NCI-H2196 (cell line): Measurements from ENCODE around the gene GRIN2A.

Experiments used
- DNase-seq: peaks from one replicate; lab custom pipeline; 2025; ENCODE audit not compliant: unreplicated experiment; lab: John Stamatoyannopoulos, UW

Gene GRIN2A

GRCh38 chr16:10188236-10188635 is 6.0 kb upstream of the GRIN2A start:
- no peak for DNase-seq

DNA sequence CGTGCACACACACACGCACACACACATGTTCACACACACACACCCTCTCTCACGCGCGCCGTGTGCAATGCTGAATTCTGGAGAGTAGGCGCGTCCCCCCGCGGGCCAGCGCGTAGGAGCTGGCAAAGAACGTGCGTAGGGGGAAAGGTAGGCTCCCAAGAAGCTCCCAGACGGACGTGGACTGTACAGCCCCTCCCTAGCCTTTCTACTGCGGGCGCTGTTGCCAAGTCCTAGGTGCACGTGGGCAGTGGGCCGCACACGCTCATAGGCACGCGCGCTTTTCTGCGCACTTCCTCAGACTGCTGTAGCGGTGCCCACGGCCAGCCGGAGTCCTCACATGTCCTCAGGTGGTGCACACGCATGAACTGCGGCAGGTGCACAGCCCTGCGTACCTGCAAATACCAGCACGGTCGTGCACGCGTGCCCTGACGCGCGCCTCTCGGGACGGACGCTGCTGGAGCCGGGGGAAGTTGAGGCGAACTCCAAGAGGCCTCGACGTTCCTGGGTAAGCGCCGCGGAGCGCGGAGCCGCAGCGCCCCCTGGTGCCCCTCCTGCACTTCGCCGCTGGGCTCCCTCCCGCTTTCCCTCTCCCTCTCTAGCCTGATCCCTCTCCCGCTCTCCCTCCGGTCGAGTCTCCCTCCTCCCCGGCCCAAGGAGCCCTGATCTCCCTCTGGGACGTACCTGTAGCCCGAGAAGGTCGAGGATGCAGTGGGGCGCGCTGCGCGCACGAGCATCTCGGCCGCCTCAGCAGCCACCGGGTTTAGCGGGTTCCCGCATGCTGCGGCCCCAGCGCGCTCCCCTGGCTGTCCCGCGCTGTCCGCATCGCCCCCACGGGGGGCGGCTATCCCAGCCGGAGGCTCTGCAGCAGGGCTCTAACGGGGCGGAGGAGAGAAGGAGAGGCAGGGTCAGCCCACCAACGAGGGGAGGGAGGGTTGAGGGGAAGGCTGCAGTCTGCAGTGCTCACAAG is 749 bp downstream of the GRIN2A start:
- no peak for DNase-seq

DNA sequence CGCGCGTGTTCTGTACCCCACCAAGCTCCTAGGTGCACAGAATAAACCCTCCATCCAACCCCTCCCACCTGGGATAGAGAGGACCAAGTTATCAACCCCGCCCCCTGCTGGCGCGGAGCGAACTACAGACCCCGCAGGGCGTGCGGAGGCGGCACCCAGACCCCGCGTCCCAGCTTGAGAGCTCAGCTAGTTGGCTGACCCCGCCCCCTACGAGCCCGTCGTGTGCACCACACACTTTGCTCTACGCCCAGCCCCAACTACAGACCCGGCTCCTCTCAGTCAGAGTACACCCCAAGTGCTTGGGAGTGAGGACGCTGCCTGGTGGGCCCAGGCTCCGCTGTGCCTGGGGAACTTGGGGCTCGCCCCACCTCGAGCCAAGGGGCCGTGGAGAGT is 1.5 kb downstream of the GRIN2A start:
- DNase-seq = no peak

DNA sequence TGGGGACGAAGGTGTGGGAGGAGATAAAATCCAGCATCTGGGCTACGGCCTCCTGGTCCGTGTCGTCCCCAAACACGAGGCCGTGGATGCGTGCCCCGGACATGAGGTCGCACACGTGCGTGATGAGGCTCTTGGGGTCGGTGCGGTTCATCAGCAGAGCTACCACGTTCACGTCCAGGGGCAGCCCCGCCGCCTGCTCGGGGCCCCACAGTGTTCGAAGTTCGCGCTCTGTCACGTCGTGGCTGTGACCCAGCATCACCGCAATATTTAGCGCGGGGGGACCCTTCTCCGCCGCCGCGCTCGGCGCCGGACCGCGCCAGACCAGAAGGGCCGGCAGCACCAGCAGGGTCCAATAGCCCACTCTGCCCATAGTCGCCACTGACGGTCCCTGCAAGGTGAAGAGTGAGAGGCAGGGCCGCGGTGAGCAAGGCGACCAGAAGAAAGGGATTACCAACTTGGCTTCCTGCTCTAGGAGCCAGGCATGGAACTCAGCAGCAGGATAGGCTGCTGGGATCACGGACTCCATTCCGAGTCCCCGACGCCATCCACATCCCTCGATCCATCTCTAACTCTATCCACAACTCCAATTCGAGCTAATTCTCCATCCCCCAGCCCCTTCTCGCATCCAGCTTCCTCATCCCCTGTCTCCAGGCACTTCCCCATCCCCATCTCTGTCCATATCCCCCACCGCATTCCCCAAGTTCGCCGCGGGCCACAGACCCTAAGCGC is 2.0 kb downstream of the GRIN2A start:
- DNase-seq = no peak

DNA sequence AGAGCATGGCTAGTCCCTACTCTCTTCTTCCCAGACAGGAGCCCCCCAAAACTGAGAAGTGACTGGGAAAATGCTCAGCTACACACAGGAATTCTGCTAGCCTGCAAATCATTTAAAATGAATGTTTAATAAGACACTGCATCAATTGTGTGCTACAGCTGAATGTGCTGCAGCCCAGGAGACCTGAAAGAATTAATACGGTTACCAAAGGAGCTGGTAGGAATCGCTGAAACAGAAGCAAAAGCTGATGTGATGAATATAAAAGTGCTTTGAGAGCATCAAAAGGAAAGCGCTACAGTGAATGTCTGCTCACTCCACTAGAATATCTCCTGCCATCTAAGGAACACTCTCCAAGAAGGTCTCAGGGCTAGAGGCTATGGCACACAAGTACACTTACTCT is 3.7 kb downstream of the GRIN2A start:
- DNase-seq = no peak

GRCh38 chr16:10178080-10178479 is 4.1 kb downstream of the GRIN2A start:
- no peak for DNase-seq

GRCh38 chr16:10172848-10173655 is 9.2 kb downstream of the GRIN2A start:
- DNase-seq = no peak

DNA sequence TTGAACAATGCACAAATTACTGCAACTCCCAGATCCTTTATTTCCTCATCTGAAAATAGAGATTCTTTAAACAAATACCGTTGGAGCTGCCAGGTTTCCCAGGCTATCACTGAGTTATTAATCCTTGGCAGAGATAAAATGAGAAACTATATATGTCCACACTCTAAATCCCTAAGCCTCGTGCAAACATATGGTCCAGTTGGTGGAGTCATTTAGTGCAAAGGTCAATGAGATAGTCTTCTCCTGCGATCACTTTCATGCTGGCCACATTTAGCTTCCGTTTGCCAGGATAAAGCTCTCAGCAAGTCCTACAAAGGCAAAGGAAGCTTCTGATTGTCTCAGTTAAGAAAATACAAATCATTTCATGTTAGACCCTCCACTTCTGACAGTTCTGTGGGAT is 11.0 kb downstream of the GRIN2A start:
- no peak for DNase-seq

DNA sequence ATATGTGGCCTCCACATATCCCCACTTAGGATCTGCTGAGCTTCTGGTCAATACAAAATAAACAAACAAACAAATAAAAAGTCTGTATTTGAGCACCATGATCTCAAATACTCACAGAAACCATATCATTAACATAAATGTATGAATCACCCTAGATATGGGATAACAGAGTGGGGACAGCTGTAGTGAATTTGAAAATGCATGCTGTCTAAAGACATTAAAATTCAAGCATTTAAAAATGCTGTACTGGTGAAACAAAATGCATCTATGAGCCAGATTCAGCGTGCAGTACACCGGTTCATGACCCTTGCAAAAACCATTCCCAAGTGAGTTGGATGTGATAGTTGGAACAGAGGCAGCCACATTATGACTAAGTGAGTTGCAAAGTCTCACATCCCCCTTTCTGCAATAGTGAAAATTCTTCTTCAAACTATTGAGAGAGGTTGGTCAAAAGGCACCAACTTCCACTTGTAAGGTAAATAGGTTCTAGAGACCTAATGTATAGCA is 12.3 kb downstream of the GRIN2A start:
- DNase-seq = no peak

- DNase-seq = no peak
Observed at GRCh38 chr16:10169031-10169430, 13.2 kb downstream of the GRIN2A start.

- DNase-seq = no peak
Observed at GRCh38 chr16:10168258-10168657, 14.0 kb downstream of the GRIN2A start.

DNA sequence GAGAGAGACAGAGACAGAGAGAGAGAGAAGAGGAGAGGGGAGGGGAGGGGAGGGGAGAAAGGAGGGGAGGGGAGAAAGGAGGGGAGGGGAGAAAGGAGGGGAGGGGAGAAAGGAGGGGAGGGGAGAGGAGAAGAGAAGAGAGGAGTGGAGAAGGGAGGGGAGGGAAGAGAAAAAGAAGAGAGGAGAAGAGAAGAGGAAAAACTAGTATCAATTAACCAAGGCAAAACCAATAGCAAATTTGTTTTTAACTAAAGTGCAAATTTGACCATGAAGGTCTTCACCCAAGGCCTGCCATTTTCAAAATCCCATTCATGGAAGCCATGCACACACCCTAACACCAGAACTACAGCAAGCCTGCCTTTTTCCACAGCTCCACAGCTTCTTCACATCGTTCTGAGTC is 16.6 kb downstream of the GRIN2A start:
- DNase-seq = no peak

GRCh38 chr16:10162981-10163380 is 19.2 kb downstream of the GRIN2A start:
- no peak for DNase-seq

- DNase-seq = no peak
Observed at GRCh38 chr16:10156099-10156498, 26.1 kb downstream of the GRIN2A start.

GRCh38 chr16:10154389-10154788 is 27.8 kb downstream of the GRIN2A start:
- no peak for DNase-seq

GRCh38 chr16:10153985-10154384 is 28.2 kb downstream of the GRIN2A start:
- no peak for DNase-seq

DNA sequence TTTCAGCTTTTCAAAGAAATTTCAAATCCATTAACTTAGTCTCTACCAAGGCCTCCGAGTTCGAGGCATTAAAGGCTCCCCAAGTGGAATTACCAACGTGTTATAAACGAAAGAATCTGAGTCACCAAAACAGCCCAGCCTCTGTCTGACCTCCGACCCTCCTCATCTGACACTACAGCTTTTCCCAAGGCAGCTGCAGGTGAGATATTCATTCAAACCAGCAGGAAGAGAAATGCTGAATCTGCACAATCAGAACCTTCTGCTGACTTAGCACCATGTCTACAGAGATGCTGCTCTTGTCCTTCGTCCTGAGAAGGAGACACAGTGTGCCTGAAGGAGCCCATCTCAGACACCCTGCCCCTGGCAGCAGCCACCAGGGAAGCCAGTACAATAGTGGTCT is 30.5 kb downstream of the GRIN2A start:
- no peak for DNase-seq

- no peak for DNase-seq
Observed at GRCh38 chr16:10150906-10151305, 31.3 kb downstream of the GRIN2A start.

- no peak for DNase-seq
Observed at GRCh38 chr16:10145542-10146035, 36.6 kb downstream of the GRIN2A start.

- DNase-seq = no peak
Observed at GRCh38 chr16:10141671-10142070, 40.6 kb downstream of the GRIN2A start.

DNA sequence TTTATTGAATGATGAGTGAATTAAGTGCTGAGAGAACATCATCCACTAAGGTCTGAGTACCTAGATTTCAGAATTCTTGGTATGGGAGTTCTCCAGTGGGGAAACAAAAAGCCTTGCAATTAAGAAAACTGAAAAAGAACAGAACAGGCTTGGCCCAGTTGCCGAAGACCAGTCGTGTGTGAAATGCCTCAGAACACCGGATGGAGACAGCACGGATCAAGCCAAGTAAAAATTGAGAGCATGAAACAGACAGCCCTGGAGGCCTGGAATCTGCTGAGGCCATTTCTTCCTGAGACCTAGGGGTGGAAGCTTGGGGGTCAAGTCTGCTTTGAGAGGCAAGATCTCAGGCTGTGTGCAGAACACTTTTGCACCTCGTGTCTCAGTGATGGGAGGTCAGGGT is 43.3 kb downstream of the GRIN2A start:
- no peak for DNase-seq
